C4-2B (cell line): ENCODE results near the gene AGAP1.

Experiments
- ZFX ChIP-seq: fragments of 450-650 bp; IDR thresholded peaks from 2 replicates; pipeline ENCODE4 v1.6.1; 2017
- TF ChIP-seq, protein P1 (sequence below): fragments of 450-650 bp; conservative IDR thresholded peaks from 2 replicates; pipeline ENCODE4 v1.5.1; 2017; ENCODE audit warnings: mild to moderate bottlenecking

DNA sequence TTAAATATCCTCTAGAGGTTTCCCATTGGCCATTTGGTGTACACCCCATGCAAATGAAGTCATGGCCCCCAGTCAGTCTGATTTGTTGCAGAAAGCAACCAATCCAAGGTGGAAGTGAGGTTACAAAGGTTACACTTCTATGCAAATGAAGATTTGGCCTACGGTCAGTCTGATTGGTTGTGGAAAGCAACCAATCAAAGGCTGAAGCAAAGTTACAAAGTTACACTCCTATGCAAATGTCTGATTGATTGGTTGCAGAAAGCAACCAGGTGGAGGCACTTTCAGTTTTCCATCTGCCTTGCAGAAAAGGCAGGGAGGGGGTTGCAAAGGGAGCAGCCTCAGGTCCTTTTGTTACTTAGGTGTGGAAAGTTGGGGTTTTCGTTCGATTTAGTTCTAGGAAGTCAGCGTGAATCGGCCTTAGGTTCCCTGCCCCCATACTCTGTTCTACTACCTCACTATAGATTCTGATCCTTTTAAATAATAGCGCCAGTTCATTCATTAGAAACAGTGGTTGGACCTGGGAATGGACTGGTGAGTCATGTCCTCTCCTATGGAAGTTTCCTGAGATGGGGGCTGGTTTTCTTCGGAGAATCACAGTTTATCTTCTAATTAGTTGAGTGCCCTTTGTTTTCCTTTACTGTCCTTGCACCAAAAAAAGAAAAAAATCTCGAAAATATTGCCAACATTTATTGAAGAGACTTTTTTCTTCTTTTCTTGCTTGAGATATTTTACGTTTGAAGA, 279.5 kb downstream of the AGAP1 start:
- TF ChIP-seq, protein P1, sequence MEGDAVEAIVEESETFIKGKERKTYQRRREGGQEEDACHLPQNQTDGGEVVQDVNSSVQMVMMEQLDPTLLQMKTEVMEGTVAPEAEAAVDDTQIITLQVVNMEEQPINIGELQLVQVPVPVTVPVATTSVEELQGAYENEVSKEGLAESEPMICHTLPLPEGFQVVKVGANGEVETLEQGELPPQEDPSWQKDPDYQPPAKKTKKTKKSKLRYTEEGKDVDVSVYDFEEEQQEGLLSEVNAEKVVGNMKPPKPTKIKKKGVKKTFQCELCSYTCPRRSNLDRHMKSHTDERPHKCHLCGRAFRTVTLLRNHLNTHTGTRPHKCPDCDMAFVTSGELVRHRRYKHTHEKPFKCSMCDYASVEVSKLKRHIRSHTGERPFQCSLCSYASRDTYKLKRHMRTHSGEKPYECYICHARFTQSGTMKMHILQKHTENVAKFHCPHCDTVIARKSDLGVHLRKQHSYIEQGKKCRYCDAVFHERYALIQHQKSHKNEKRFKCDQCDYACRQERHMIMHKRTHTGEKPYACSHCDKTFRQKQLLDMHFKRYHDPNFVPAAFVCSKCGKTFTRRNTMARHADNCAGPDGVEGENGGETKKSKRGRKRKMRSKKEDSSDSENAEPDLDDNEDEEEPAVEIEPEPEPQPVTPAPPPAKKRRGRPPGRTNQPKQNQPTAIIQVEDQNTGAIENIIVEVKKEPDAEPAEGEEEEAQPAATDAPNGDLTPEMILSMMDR: no peak
- no peak for TF ChIP-seq ZFX
